ENCODE measurements around the gene KIAA1671.

KIAA1671 gene

GRCh38 chr22:25098445-25099081 lies 146.0 kb downstream of the KIAA1671 start:
- no peak for DNase-seq

DNA sequence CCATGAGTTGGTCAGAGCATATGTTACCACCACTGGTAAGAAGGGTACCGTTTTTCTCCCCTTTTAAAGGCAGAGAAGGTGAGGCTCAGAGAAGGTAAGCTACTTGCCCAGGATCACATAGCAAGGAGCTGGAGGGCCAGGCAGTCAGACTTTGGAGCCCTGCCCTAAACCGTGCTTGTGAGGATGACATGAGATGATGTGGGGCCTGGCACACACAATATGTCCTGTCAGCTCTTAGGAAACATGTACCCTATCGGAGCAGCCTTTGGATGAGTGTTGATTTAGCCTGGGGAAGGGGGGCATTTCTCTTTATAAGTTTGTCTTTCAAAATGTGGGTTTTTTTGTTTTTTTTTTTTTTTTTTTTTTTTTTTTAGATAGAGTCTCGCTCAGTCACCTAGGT lies 146.7 kb downstream of the KIAA1671 start:
- no peak for DNase-seq

- no peak for DNase-seq
Measured at GRCh38 chr22:25100402-25100801, 147.9 kb downstream of the KIAA1671 start.

DNA sequence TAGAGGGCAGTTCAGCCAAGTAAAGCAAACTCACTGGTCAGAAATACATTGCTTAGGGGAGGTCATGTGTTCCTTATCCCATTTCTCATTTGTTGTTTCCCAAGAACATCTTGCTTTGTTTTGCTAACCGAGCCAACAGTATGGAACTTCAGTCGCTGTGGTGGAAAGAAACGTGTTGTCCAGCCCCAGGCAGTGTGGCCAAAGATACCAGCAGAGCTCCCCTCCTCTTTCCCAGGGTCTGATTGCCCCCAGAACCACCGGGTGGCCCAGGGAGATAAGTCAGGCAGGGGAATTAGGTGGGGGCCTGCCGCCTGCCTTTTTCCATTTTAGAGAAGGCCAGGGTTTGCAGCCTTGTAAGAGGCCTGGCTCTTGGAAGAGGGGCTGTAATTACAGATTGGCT lies 148.4 kb downstream of the KIAA1671 start:
- no peak for DNase-seq

GRCh38 chr22:25101501-25101900 lies 149.0 kb downstream of the KIAA1671 start:
- no peak for DNase-seq

GRCh38 chr22:25101986-25102385 lies 149.5 kb downstream of the KIAA1671 start:
- no peak for DNase-seq

DNA sequence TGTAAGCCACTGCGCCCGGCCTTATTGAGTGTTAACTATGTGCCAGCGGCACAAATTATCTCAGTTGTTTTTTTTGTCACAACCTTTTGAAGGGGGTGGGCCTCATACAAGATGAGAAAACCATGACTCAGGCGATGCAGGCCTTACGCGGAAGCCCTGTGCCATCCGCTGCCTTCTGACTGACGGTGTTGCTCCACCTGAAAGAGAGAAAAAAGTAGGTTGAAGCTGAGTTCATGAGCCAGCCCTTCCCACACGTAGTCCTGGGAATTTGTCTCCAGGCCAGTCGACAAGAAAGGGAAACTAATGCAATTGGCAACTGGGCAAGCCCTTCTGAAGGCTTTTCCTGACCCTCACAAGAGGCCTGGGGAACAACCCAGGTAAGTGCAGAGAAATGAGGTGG lies 150.2 kb downstream of the KIAA1671 start:
- DNase-seq: no peak

GRCh38 chr22:25104367-25104766 lies 151.9 kb downstream of the KIAA1671 start:
- no peak for DNase-seq

DNA sequence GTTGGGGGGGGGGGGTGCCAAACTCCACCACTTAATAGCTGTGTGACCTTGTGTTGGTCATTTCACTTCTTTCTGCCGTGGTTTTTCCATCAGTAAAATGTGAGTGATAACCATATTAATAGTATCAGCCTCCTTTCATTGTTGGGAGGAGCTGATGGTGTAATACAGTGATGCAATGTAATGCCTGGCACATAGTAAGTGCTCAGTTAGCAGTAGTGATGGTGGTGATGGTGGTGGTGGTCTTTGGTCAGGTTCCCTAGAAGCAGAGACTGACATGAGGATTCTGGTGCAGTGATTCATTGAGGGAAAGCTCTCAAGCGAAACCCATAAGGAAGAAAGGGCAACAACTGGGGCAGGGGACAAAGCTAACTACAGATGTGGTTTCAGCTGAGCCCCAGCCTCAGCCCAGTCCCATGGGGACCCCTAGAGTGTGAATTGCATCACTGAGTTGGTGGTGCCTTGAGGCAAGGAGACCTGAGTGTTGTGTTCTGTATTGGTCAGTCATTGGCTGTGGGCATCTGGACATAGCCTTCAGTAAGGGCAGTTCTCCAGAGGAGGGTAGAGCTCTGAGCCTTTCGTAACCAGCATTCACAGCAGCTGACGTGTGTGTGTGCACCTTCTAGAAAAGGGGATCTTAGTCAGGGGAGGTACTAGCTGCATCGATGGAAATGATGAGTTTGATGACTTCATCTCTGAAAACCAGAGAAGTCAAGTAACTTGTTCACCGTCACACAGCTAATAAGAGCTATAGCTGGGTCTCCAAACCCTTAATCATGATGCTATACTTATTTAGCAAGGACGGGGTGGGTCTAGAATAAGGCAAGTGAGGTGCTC lies 153.5 kb downstream of the KIAA1671 start:
- DNase-seq: no peak

- no peak for DNase-seq
Measured at GRCh38 chr22:25109878-25110595, 157.5 kb downstream of the KIAA1671 start.

DNA sequence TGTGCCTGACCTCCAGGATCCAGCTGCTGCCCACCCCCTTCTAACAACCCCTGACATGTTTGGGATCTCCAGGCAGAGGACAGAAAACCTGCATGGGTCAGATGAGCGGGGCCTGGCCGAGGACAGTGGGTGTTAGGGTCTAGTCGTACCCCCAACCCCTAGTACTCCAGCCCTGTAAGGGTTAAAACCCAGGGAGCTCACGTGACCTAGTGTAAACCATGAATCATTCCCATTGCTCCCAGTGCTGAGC lies 158.0 kb downstream of the KIAA1671 start:
- no peak for DNase-seq

DNA sequence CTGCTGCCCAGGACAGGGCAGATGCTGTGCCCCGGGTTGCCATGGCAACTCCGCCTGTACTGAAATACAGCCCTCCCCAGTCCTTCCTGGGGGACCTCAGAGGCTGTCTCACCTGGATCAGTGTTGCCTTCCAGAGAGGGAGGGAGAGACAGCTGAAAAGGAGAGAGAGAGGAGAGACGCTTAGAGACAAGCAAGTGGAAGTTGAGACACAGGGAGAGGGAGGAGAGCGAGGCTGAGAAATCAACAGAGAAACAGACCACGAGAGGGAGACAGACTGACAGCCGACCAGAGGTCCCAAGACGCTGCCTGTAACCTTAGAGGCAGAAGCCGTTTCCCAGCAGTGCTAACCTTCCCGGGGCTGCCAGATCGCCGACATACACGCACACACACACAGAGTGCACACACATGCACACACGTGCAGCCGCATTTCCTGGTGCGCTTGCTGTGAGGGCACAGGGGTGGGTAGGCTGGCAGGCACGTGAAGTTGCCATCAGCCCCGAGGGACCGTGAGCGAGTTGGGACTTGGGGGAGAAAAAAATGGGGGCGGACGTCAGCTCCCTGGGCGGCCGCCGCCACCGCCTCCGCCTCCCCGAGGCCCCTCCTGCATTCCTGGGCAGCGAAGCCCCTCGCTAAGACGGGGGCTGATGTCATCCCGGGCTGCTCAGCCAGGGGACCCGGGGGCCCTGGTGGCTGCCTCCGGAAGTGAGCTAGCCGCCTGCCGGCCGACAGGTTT lies 158.5 kb downstream of the KIAA1671 start:
- DNase-seq: peak; percentile 61

GRCh38 chr22:25111579-25112517 lies 159.3 kb downstream of the KIAA1671 start:
- no peak for DNase-seq

GRCh38 chr22:25112538-25113253 lies 160.2 kb downstream of the KIAA1671 start:
- DNase-seq: no peak

DNA sequence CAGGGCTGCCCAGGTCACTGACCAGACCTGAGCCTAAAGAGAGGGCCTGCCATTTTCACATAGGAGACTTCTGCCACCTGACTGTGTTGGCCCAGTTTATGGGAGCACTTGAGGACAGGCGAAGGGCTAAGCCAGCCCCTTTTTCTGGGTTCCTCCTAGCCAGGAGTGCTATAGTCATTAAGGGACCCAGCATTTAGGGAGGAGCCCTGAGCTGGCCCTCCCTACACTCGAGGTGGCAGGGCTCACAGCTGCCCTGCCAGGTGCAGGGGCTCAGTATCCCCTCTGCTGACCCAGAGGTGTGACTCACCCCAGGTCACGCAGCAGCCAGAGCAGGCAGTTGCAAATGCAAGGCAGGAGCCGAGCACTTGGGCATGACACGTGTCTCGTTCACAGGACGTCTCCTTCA lies 160.8 kb downstream of the KIAA1671 start:
- DNase-seq: no peak

DNA sequence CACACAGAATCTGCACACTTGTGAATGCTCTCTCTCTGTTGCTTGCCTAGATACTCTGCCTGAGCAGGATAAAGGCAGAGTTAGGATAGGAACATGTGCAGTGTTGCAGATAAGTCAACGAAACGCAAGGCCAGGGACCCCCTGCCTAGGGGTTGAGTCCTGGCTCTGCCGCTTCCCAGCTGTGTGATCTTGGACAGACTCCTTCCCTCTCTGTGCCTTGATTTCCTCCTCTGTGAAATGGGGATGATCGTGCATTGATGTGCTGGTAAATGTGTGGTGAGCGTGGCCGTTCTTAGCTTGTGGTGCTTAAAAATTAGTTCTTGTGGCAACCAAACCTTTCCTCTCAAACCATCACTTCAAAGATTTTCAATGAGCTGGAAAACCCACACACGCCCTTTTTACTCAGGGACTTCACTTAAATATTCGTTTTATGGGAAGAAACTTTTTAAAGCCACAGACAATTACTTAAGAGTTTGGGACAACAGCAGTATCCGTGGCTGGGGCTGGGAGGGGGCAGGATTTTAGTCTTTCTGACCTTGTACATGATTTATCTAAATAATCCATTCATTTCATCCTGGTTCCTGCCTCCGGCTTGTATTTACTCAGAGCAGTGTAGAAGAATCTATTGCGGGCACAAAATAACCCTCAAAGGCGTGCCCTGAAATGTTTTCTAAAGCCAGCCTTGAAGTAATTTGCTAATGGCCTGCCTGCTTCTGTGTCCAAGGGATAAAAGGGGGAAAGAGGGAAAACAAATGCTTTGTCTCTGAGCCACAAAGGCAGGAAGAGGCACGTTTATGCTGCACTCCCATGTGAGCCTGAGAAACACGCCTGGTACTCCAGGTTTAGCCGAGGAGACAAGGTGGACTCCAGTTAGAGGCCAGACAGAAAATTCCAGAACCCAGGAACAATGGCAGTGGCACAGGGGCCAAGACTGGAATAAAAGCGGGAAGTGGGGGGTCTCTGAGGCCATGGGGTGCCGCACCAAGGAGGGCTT lies 162.2 kb downstream of the KIAA1671 start:
- DNase-seq: no peak

DNA sequence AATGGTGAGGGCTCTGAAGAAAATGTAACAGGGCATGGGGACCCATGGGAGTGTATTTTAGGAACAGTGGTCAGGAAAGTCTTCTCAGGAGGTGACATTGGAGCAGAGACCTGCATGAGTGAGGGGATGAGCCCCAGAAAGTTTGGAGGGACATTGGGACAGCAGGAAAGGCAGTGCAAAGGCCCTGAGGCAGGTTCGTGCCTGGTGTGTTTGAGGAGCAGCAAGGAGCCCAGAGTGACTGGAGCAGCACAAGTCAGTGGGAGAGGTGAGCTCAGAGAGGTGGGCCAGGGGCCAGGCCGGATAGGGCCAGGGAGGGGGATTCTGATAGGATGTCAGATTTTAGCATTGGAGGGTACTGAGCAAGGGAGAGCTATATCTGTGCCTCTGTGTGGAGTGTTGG lies 167.1 kb downstream of the KIAA1671 start:
- no peak for DNase-seq

DNA sequence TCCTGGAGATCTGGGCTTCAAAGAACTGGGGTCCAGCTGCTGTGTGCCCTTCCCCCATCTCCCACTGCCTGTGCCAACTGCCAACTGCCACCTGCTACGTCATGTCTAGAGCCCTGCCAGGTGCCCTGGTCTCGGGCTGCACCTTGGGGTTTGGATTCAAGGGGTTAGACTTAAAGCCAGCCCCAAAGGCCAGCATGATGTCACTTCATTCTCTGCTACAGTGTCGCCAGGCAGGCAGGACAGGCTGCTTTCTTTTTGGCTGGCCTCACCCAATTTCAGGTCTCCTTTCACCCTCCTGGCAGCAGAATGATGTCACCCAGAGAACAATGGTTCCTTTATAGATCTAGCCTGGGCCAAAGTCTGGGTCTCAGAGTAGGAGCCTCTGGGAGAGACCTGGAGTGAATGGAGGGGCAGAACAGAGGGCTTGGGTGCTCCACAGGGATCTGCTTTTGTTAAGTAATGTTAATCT lies 167.6 kb downstream of the KIAA1671 start:
- DNase-seq: peak; percentile 84

- no peak for DNase-seq
Measured at GRCh38 chr22:25120761-25121212, 168.3 kb downstream of the KIAA1671 start.

- no peak for DNase-seq
Measured at GRCh38 chr22:25122136-25122764, 169.7 kb downstream of the KIAA1671 start.

All from NCI-H2029 treated with DMSO at 0.1 percent for 48 hours (cell line).